ENCODE measurements around the gene GRIFIN.

GRCh38 chr7:2523941-2524807 lies 48.0 kb upstream of the GRIFIN start:
- no peak for TF ChIP-seq CTCF (IDR thresholded peaks at IDR 0.05)
- TF ChIP-seq POLR2A (IDR thresholded peaks at IDR 0.05) = no peak
